ENCODE results near the gene C1orf21.
"Not testable (repeated sequence)": the region's sequence is repeated elsewhere in the genome, so short reads cannot be mapped to it uniquely, and the experiment has no call there.

Gene C1orf21

DNA sequence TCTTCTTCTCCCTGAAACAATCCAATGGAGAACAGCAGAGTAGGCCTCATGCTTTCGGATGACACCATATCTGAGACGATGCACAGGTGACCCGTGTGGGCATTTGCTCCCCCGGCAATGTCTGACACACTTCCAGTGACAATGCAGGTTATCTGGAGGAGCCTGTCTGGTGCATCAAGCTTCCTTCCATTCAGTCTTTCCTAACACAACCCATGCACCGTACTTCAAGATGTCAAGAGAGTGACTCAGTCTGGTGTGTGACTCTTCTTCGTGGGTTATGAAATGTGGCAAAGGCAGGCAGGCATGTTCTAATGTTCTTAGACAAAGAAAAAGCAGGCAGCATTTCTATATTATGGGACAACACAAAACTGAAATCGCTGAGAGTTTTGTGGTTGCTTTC, 208.8 kb downstream of the C1orf21 start:
- H3K27ac Mint-ChIP-seq = no peak overlapping the region
- no peaks in the 10 kb centered on the region for H3K4me1 Mint-ChIP-seq
- H3K9me3 Mint-ChIP-seq = no peaks in the 10 kb centered on the region
- H3K27me3 Mint-ChIP-seq = no peaks in the 10 kb centered on the region
- ATAC-seq (peak; percentile 49), DNase-seq (no peak)
- no peaks in the 10 kb centered on the region for H3K36me3 Mint-ChIP-seq (ENCODE audit: low read depth)
- H3K4me3 Mint-ChIP-seq = no peak overlapping the region

DNA sequence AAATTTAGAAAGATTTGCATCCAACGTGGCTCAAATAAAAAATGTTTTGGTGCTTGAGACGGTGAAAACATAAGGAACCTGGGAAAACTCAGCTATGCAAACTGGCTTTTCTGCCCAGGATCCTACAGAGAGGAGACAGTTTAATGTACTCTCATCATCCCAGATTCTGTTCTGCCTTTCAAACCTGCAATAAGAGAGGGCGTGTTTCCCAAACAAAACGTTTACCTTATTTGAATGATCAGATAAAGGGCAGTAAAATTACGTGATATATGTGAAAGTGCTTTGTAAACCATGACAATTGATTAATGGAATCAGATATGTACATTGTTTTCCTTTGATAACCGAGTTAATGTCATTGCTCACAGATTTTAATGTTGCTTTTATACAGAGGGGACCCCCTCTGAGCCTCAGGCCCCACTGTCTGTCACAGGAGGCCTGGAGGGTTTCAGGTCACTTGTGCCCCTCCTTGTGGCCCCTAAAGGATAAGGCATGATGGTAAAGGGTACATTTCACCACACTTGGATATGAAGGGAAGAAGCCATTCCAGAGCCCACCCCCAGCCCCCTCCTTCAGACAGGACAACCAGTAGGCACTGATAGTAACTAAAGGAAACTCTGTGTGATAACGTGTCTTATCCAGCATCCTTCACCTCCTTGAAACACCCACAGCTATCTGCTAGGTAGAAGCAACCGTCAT, 210.3 kb downstream of the C1orf21 start:
- Mint-ChIP-seq H3K36me3 (ENCODE audit: low read depth) (no peaks in the 10 kb centered on the region), H3K4me3 (no peak overlapping the region), H3K4me1 (no peaks in the 10 kb centered on the region), H3K27ac (no peak overlapping the region), H3K27me3 (no peaks in the 10 kb centered on the region), H3K9me3 (no peaks in the 10 kb centered on the region)
- ATAC-seq (no peak), DNase-seq (no peak)

DNA sequence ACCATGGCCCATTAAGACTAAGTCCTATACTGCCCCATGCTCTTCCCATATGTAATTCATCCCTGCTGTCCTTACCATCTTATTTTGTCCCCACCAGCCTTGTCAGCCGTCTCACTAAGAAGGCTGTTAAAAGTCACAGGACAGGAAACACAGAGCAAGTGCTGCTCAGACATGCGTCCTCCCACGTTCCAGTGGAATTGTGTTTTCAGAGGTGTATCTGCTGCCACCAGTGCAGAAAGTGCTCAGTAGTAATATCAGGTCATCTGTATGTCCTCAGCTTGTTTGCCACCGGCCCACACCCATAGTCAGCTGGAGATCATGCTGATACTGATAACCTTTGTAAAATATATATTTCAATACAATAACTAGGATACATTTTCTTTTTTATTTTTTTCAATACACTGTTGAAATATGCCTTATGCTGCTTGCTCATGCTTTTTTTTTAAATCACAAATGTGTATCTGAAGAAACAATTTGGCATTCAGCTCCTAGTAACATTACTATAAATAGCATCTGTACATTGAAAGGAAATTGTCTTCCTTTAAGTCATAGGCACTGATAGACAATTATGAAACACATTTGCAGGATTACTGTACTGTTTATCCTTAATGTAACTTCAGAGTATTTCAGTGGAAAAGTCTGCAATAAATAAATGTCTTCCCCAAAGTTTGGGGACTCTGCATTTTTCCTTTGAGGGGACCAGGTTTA, 211.0 kb downstream of the C1orf21 start:
- DNase-seq (no peak), ATAC-seq (no peak)
- Mint-ChIP-seq H3K27ac (no peak overlapping the region), H3K9me3 (no peaks in the 10 kb centered on the region), H3K27me3 (no peaks in the 10 kb centered on the region), H3K4me1 (no peaks in the 10 kb centered on the region), H3K36me3 (ENCODE audit: low read depth) (no peaks in the 10 kb centered on the region), H3K4me3 (no peak overlapping the region)

DNA sequence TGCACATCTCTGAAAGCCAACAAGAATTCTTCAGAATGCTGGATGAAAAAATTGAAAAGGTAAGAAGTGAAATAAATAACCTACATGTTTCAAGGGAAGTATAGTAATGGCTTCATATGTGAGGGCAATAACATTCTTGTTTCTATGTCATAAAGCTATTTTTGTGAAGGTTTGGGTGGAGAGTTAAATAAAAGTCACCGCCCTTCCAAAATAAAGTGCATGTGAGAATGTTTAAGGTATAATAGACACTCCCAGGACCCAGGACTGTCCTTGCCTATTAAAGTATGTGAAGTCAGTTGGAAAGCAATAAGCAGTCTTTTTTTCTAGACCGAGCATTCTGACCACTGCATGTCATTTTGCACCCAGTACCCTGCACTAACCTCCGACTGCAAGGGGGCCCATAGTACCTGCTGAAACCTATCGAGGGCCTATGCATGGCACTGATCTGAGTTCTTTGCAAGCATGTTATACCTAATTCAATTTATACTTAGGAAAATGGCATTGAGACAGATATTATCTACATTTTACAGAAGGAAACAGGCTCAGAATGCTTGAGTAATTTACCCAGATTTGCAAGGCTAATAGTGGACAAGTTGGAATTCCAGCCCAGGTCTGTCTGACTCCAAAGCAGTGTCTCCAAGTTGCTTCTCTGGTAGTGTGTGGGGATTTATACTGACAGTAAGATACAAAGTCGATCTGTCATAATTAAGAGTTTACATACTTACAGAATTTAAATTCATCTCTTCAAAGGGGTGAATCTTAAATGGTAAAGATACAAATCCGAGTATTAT, 211.8 kb downstream of the C1orf21 start:
- Mint-ChIP-seq H3K9me3 (no peaks in the 10 kb centered on the region), H3K27ac (no peak overlapping the region), H3K4me3 (no peak overlapping the region), H3K27me3 (no peaks in the 10 kb centered on the region), H3K4me1 (no peaks in the 10 kb centered on the region), H3K36me3 (ENCODE audit: low read depth) (no peaks in the 10 kb centered on the region)
- no peak for DNase-seq
- ATAC-seq = no peak

DNA sequence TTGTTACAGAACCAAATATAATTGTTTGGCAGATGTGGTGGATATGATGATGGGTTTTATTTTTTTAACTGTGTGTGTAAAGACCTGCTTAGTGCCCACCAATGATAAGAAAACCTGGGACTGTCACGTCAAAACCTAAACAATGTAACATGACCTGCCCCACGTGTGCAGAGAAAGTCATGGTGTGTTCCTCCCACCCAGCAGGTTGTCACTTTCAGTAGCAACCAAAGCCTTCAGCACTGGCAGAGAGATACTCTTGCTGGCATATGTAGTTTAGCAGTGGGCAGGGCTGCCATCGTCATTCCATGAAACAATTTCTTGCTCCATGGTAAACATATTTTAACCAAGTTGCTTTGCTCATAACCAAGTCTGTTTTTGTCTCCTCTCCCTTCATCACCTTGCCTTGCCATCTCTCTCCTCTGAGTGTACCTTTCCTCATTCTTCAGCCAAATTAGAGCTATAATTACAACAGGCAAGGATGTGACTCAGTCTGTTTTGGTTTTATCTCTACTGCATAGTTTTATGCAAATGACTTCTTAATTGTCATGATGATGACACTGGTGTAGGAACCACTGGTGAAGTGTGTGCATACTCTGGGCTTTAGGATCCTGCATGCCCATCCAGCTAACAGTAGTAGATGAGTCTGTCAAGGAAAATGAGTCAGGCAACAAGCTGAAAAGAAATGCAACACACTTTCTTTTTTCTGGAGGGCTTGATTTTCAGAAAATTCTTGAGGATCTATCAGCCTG, 217.5 kb downstream of the C1orf21 start:
- Mint-ChIP-seq H3K27ac (no peak overlapping the region), H3K4me3 (no peak overlapping the region)
- ATAC-seq = no peak

DNA sequence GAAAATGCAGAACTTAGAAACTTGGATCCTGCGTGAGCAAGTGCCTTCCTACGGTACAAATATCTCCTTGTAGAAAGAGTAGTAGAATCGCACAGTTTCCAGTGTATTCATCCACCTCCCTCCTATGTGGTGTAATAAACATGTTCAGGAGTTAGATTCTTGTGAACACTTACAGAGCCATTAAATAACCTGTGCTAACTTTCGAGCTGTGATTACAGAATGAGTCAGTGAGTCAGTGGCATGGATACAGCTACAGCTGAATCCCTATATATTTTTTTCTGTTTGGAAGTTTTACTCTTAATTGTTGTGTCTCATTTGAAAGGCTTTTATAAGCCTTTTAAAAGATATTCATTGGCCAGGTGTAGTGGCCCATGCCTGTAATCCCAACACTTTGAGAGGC, 219.1 kb downstream of the C1orf21 start:
- no peak for ATAC-seq

More for the DNA sequence above, 217.5 kb downstream of the C1orf21 start:
- no peaks in the 10 kb centered on the region for H3K27me3 Mint-ChIP-seq
- no peaks in the 10 kb centered on the region for H3K36me3 Mint-ChIP-seq (ENCODE audit: low read depth)
- H3K9me3 Mint-ChIP-seq = no peaks in the 10 kb centered on the region
- no peak for DNase-seq
- no peaks in the 10 kb centered on the region for H3K4me1 Mint-ChIP-seq

DNA sequence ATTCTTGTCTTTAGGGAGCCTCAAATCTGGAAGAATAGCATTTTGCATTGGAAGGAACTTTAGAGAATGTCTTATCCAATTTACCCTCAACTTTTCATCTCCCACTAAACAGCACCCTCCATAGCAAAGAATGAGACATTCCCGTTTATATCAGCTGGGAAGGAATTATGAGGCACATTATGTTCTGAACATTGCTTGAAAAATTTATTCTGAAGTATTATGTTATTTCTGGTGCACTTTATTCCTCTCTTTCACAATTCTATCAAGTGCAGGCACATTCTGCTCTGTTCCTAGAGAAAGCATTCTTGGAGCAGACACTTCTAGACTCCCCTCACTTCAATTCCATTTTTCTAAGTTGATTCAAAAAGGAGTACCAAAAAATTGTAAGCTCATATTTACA, 220.0 kb downstream of the C1orf21 start:
- Mint-ChIP-seq H3K4me1 (no peaks in the 10 kb centered on the region), H3K27me3 (no peaks in the 10 kb centered on the region), H3K36me3 (ENCODE audit: low read depth) (no peaks in the 10 kb centered on the region), H3K4me3 (no peak overlapping the region), H3K27ac (no peak overlapping the region), H3K9me3 (no peaks in the 10 kb centered on the region)
- ATAC-seq = no peak
- no peak for DNase-seq

More for the DNA sequence above, 219.1 kb downstream of the C1orf21 start:
- H3K27me3 Mint-ChIP-seq = no peaks in the 10 kb centered on the region
- H3K9me3 Mint-ChIP-seq = no peaks in the 10 kb centered on the region
- H3K36me3 Mint-ChIP-seq (ENCODE audit: low read depth) = no peaks in the 10 kb centered on the region
- no peak for DNase-seq
- no peaks in the 10 kb centered on the region for H3K4me1 Mint-ChIP-seq
- no peak overlapping the region for H3K4me3 Mint-ChIP-seq
- H3K27ac Mint-ChIP-seq = no peak overlapping the region

DNA sequence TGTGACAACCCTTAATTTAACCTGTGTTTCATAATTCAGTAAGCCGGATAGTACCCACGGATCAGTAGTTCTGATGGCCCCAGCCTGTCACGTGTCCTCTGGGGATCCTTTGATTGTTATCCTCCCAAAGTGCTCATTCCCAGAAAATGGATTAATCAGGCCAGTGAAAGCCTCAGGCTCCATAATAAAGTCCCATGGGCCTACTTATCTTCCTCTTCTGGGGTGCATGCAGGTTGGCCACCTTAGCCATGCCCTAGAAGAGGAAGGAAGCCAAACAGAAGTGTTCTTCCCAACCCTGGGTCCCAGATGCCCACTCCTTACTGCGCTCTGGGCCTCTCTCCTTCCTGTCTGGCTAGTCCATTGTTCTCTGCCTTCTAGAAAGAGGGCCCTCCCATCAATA, 221.8 kb downstream of the C1orf21 start:
- Mint-ChIP-seq H3K27ac (no peak overlapping the region), H3K9me3 (no peaks in the 10 kb centered on the region), H3K4me1 (no peaks in the 10 kb centered on the region), H3K4me3 (no peak overlapping the region), H3K27me3 (no peaks in the 10 kb centered on the region), H3K36me3 (ENCODE audit: low read depth) (no peaks in the 10 kb centered on the region)
- ATAC-seq (no peak), DNase-seq (no peak)

DNA sequence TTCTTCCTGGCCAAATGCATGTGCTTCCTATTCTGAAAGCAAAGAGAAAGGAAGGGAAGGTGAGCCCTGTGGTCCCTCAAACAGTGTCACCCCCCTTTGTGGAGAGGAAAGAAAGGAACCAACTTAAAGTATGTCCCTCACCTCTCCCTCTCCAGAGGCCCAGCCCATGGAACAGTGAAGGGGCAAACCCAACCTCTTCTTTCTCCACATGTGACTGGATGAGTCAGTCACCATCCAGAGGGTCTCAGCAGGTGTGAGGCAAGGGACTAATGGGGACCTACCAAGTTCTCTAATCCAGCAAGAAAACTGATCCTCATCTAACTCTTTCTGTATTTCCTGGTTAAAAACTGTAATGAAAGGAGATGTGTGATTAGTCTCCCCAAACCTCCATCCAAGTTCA, 222.2 kb downstream of the C1orf21 start:
- ATAC-seq (no peak), DNase-seq (no peak)
- no peaks in the 10 kb centered on the region for H3K4me1 Mint-ChIP-seq
- no peak overlapping the region for H3K4me3 Mint-ChIP-seq
- H3K9me3 Mint-ChIP-seq = no peaks in the 10 kb centered on the region
- no peak overlapping the region for H3K27ac Mint-ChIP-seq
- H3K27me3 Mint-ChIP-seq = no peaks in the 10 kb centered on the region
- H3K36me3 Mint-ChIP-seq (ENCODE audit: low read depth) = no peaks in the 10 kb centered on the region

DNA sequence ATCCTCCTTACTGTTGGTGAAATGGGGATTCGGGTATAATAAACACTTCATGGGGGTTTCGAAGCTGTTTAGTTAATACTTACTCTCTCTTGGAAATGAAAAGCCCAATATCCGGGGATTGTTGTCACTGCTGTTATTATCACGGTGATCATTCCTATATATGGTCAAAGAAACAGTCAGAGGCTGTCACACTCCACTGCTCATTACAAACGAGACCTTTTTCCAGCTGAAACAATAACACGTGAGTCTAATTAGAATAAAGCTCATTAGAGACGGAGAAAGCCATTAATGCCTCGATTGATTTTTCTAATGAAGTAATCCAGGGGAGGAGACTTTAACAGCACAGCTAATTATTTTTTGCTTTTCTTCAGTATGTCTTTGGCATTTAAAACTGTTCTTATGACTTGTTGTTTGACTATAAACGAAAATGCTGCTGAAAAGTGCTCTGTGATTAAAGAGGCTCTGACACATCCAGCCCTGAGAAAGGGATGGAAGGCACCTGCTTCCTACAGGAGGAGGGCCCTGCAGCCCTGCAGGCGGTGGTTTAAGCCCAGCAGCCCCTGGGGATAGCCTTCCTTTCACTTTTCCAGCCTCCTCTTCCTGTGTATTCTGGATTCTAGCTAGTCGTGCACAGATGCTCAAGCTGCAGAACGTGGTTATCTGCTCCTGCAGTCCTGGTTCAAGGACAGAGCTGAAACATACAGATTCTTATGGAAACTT, 224.2 kb downstream of the C1orf21 start:
- Mint-ChIP-seq H3K4me3 (no peak overlapping the region), H3K36me3 (ENCODE audit: low read depth) (no peaks in the 10 kb centered on the region), H3K27ac (no peak overlapping the region), H3K4me1 (no peaks in the 10 kb centered on the region), H3K27me3 (no peaks in the 10 kb centered on the region), H3K9me3 (no peaks in the 10 kb centered on the region)
- ATAC-seq (no peak), DNase-seq (no peak)

DNA sequence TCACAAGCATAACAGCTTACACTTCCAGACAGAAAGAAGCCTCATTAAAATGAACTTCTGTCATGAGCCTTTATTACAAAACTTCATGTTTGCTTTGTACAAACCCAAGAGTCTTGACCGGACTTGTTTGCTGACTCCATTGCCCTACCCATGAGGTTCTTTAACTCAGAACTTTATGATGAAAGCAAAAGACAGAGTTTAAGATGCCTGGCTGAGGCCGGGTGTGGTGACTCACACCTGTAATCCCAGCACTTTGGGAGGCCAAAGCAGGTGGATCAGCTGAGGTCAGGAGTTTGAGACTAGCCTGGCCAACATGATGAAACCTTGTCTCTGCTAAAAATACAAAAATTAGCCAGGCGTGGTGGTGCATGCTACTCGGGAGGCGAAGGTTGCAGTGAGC, 225.4 kb downstream of the C1orf21 start:
- not testable (repeated sequence) for H3K36me3 Mint-ChIP-seq (ENCODE audit: low read depth); DNase-seq; H3K4me1 Mint-ChIP-seq; H3K27ac Mint-ChIP-seq; H3K4me3 Mint-ChIP-seq; H3K9me3 Mint-ChIP-seq; ATAC-seq; H3K27me3 Mint-ChIP-seq

DNA sequence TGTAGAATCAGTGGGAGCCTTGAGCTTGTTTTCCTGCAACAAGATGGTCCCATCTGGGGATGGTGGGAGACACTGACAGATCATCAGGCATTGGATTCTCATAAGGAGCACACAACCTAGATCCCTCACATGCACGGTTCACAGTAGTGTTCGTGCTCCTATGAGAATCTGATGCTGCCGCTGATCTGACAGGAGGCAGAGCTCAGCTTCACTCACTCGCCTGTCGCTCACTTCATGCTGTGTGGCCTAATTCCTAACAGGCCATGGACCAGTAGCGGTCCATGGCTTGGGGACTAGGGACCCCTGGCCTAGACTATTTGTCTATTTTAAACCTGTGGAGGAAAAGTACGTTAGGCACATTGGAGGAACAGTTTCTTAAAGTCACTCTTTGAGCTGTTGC, 227.8 kb downstream of the C1orf21 start:
- no peak overlapping the region for H3K4me3 Mint-ChIP-seq
- H3K36me3 Mint-ChIP-seq (ENCODE audit: low read depth) = no peaks in the 10 kb centered on the region
- H3K27me3 Mint-ChIP-seq = no peaks in the 10 kb centered on the region
- no peak overlapping the region for H3K27ac Mint-ChIP-seq
- no peaks in the 10 kb centered on the region for H3K9me3 Mint-ChIP-seq
- DNase-seq (no peak), ATAC-seq (no peak)
- no peaks in the 10 kb centered on the region for H3K4me1 Mint-ChIP-seq

DNA sequence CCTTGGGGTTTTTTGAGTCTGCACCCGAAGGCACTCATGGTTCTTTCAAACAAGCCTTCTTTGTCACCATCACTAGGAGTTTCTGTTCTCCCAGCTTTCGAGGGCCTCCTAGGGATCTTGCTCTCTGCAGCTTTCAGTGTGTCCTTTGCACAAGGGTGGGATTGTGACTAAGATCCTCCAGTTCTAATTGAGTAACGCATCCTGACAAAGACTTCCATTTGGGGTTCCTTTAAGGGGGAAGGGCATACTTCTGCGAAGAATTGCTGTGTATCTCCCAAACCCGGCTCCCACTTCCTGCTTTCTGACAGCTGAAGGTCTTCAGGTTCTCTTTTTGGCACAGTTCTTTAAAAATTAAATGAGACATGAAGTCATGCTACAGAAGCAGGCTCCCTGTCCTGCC, 228.5 kb downstream of the C1orf21 start:
- DNase-seq (no peak), ATAC-seq (no peak)
- no peaks in the 10 kb centered on the region for H3K4me1 Mint-ChIP-seq
- H3K27me3 Mint-ChIP-seq = no peaks in the 10 kb centered on the region
- no peaks in the 10 kb centered on the region for H3K9me3 Mint-ChIP-seq
- H3K27ac Mint-ChIP-seq = no peak overlapping the region
- H3K4me3 Mint-ChIP-seq = no peak overlapping the region
- no peaks in the 10 kb centered on the region for H3K36me3 Mint-ChIP-seq (ENCODE audit: low read depth)

DNA sequence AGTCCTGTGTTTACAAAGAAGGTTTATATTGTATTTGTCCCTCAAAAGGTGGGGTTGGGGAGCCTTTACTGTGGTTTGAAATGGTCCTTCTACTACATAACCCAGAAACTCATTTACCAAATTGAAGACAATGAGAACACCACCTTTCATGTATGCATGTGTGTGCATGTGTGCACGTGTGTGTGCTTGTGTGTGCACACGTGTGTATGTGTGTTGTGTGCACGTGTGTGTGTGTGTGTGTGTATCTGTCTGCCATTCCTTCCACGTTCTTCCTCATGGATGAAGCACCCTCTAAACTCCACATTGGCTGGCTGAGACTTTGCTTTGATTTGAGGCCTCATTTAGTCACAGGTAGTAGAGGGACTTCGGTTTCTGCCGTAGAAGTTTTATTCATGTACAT, 229.7 kb downstream of the C1orf21 start:
- no peaks in the 10 kb centered on the region for H3K9me3 Mint-ChIP-seq
- no peaks in the 10 kb centered on the region for H3K4me1 Mint-ChIP-seq
- no peaks in the 10 kb centered on the region for H3K36me3 Mint-ChIP-seq (ENCODE audit: low read depth)
- ATAC-seq (no peak), DNase-seq (no peak)
- no peak overlapping the region for H3K4me3 Mint-ChIP-seq
- no peaks in the 10 kb centered on the region for H3K27me3 Mint-ChIP-seq
- no peak overlapping the region for H3K27ac Mint-ChIP-seq

Data from activated naive CD8-positive, alpha-beta T cell treated with anti-CD3 and anti-CD28 coated beads, Interleukin-2, amount 50 U/mL, for 24 hours (primary cell).